Fibroblast of the aortic adventitia (primary cell): ENCODE results near the gene TOR1B. TPM values are rescaled to one million over a fixed set of nuclear protein-coding genes. Genes with fewer than 3 reads are reported as not detected.

Source experiments
- DNase-seq: peaks from one replicate; pipeline ENCODE4 v3.0.0-alpha.2; 2010; ENCODE audit warnings: low read depth
- H3K4me3 ChIP-seq: 2 replicates; pipeline ENCODE4 v1.5.1; 2011; ENCODE audit warnings: low read depth, mild to moderate bottlenecking, control low read depth, low read length, moderate library complexity
- total RNA-seq: library from RNA; depleted of rRNA; stranded (reverse); fragments of >200 nt; gene quantifications from 2 replicates; pipeline ENCODE4 v1.2.3, GENCODE V29; 2012; ENCODE audit warnings: low replicate concordance
- TF ChIP-seq, protein P1 (sequence below): IDR thresholded peaks from 2 replicates; pipeline ENCODE4 v1.5.1; 2011; ENCODE audit warnings: mild to moderate bottlenecking, low read length, control low read depth, inconsistent platforms; ENCODE audit not compliant: insufficient read depth

TOR1B gene
- total RNA-seq, 1 donor = 24.9 TPM

DNA sequence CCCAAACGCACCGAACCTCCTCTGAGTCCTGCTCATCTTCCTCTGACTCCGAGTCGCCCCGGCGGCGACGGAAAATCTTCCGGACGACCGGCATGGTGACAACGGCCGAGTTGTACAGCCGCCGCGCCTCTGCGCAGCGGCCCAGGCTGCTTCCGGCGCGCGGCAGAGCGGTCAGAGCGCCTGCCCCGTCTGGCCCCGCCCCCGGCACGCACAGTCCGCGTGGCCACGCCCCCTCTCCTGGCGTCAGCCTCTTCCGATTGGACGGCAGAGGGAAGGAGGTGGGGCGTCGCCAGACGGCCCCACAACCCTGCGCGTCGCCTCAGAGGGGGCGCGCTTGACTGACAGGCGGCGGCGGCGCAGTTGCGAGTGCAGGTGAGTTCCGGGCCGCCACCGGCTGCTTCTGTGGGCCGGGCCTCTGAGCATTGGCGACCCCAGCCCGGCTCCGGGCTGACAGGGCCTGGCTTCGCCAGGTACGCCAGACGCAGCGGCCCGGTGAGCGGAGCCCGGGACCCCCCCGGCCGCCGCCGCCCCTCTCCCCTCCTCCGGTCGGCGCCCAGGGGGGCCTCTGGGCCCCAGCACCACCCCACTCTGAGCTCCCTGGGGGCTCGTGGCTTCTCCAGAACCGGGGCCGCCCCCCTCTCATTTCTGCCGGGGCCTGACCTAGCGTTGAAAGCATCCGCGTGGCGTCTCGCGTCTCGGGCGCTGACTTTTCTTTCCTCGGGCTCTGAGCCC is 32.3 kb downstream of the TOR1B start, which contains the start of the genes C9orf78 and USP20:
C9orf78 (minus strand) TSS at position 148 of the 732 bp plus-strand sequence; CDS start at position 94, 54 bp downstream.
USP20 (plus strand) TSS at position 331 of the 732 bp plus-strand sequence. CDS start 17,098 bp downstream, outside the sequence.
- TF ChIP-seq, protein P1, sequence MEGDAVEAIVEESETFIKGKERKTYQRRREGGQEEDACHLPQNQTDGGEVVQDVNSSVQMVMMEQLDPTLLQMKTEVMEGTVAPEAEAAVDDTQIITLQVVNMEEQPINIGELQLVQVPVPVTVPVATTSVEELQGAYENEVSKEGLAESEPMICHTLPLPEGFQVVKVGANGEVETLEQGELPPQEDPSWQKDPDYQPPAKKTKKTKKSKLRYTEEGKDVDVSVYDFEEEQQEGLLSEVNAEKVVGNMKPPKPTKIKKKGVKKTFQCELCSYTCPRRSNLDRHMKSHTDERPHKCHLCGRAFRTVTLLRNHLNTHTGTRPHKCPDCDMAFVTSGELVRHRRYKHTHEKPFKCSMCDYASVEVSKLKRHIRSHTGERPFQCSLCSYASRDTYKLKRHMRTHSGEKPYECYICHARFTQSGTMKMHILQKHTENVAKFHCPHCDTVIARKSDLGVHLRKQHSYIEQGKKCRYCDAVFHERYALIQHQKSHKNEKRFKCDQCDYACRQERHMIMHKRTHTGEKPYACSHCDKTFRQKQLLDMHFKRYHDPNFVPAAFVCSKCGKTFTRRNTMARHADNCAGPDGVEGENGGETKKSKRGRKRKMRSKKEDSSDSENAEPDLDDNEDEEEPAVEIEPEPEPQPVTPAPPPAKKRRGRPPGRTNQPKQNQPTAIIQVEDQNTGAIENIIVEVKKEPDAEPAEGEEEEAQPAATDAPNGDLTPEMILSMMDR = no peak
- DNase-seq = peak; percentile 87
- peak within 1 kb of the TSS; percentile 99 for H3K4me3 ChIP-seq

DNA sequence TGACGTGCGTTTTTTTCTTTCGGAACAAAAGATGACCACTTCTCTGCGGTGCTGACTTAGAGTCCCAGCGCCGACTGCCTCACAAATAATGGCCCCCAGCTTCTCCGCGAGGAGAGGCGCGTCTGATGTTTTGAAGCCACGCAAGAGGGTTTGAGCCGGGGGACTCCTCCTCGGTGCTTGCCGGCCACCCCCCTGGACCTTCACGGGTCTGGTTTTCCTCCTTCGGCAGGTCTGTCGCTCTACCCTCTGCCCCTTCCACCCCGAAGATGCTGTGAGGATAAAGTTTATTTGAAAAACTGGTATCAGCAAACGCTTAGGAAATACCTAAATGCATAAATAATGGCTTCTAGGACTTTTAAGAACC is 32.9 kb downstream of the TOR1B start:
- no peak for DNase-seq
- H3K4me3 ChIP-seq = peak overlapping the region; percentile 81
- TF ChIP-seq, protein P1 = no peak

DNA sequence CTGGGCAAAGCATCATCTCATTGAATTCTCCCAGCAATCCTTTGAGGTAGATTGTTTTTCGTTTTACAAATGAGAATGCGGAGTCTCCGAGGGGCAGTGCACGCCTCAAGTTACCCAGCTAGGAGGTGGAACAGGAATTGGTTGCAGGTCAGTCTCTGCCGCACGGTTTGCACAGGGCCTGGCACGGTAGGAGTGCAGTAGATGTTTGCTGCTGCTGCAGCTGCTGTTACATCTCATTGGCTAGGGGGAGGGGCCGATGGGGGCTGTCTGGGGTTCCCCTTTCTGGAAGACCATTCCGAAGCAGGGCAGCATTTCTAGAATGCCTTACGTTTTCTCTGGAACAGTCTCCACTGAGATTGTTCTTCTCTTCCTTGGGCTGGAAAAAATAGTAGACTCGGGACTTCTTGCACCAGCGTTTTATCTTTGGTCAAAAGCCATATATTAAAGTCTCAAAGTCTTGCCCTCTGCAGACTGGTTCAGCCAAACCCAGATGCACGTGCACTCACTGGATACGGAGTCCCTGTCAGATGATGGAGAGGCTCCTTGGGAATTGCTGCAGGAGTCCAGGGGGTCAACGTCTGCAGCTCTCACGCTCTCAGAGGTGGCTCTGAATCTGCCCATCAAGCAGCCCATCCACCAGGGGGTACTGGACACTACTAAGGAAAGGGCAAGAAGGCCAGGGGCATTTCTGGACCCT is 33.5 kb downstream of the TOR1B start:
- peak overlapping the region; percentile 81 for H3K4me3 ChIP-seq
- peak; percentile 8 for DNase-seq
- TF ChIP-seq, protein P1 = no peak

DNA sequence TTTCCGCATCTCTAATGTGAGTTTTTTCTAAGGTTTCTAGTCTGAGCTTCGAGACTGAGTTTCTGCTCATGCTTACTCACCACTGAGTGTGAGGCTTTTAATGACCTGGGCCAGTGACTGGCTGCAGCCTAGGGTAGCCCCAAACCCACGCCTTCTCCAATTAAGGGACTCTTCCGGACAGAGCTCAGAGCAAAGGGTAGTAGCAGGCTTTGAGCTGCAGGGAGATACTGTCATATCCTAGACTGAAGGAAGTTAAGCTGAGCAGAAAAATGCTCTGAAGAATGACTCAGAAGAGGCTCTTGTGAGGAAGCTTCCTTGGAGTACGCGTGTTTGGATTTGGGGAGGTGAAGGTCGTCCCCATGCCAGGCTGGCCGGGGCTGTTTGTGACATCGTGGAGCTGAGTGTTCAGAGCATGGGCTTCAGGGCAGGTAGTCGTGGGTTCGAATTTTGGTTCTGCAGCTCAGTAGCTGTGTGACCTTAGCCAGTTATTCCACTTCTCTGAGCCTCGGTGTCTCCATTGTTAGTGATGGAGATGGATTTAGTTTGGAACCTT is 35.8 kb downstream of the TOR1B start:
- no peak overlapping the region for H3K4me3 ChIP-seq
- DNase-seq = peak; percentile 56
- TF ChIP-seq, protein P1 = no peak

DNA sequence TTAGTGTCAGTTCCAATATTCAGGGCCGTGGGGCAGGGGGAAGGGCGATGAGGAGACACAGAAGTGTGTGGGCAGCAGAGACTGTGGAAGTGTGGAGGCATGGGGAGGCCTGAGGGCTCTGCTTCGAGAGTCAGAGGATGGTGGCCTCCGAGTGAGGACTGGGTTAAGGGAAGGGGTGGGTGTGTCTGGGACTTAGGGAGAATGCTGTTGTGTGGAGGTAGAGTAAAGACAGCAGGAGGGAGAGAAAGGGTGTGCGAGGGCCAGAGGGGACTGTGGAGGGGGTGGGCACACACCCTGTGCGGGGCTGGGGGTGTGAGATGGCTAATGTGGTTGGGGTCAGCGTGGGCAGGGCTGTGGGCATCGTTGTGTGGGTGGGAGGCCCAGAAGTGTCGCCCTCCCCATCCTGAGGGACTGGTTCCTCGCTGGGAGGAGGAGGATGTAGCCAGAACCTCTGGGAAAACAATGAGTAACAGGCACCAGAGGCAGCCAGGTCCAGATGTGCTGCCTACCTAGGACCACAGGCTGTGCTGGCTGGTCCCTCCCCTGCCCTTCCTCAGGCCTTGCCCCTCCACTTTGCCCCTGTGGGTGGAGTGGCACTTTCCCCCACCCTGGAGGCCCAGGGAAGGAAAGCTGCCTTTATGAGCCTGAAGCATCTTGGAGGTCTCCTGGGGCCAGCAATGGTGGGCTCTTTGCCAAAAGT is 36.5 kb downstream of the TOR1B start:
- no peak for DNase-seq
- H3K4me3 ChIP-seq = no peak overlapping the region

DNA sequence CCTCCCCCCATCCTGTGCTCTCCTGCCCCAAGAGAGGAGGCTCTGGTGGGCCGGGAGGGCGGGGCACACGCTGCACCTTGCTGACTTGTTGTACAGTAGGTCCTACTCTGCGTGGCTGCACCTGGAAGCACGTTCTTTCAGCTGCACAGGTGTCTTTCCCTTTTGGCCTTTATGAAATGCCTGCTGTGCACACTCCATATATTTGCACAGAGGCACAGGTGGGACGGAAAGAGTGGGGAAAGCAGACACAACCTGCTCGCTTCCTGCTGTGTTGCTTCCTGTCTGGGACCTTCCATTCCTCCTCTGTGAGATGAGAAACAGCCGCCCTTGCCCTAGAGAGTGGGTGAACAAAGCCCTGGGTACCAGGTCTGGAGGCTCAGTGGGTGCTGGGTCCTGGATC is 37.0 kb downstream of the TOR1B start:
- no peak for DNase-seq
- TF ChIP-seq, protein P1 = no peak

More for the DNA sequence above, 36.5 kb downstream of the TOR1B start:
- TF ChIP-seq, protein P1 = no peak

More for the DNA sequence above, 37.0 kb downstream of the TOR1B start:
- H3K4me3 ChIP-seq = no peak overlapping the region
